ENCODE data around the gene SLC39A10. TPM values are rescaled to one million over a fixed set of nuclear protein-coding genes. Genes with fewer than 3 reads are reported as not detected.

SLC39A10 gene
- total and polyA plus RNA-seq, 2 of the 4 experiments (the other 2 are of a cell fraction), result 17.6 to 64.7 TPM

GRCh38 chr2:195663007-195663406, 6.0 kb downstream of the SLC39A10 start:
- H3K27ac ChIP-seq (ENCODE audit: insufficient read depth, low read length), result no peak overlapping the region
- no peak overlapping the region for H2BK15ac ChIP-seq (ENCODE audit: low read depth, low read length)
- BruUV-seq (replicated peaks), result no TSS peak
- intact Hi-C loops (cut with micrococcal nuclease), result no loop called here
- peaks cover 12% of the 10 kb centered on the region; the same call in 1 of the 2 replicates for H4K20me1 ChIP-seq (ENCODE audit: insufficient read depth, low read length)
- ATAC-seq (ENCODE audit: low read depth), result no peak; the same call in 1 of the 2 replicates
- H3K4me2 ChIP-seq (ENCODE audit: low read depth, low read length), result peak overlapping the region; percentile 26; the same call in 1 of the 2 replicates
- H3K27me3 ChIP-seq (ENCODE audit: control insufficient read depth, insufficient read depth, low read length), result no peaks in the 10 kb centered on the region
- CTCF ChIA-PET, result no interaction called here
- no peak overlapping the region for H2AK9ac ChIP-seq (replicated peaks; ENCODE audit: low read depth, low read length, poor library complexity)
- H3K23ac ChIP-seq (ENCODE audit: low read depth, low read length), result no peak overlapping the region
- no peak overlapping the region for H2BK20ac ChIP-seq (ENCODE audit: low read depth, low read length)
- peak overlapping the region; percentile 24 for H2BK5ac ChIP-seq (ENCODE audit: low read depth, low read length, poor library complexity, severe bottlenecking)
- H3K36me3 ChIP-seq (ENCODE audit: control insufficient read depth, insufficient read depth, low read length), result no peaks in the 10 kb centered on the region
- no peak overlapping the region for H2AFZ ChIP-seq (replicated peaks; ENCODE audit: low read length, poor library complexity)
- H2AK5ac ChIP-seq (ENCODE audit: low read depth, low read length), result no peak overlapping the region
- no peak overlapping the region for H2BK120ac ChIP-seq (ENCODE audit: low read depth, low read length)
- no peak for DNase-seq
- H4K5ac ChIP-seq (ENCODE audit: low read depth, low read length), result no peak overlapping the region
- POLR2A ChIA-PET (ENCODE audit: unreplicated experiment), result no interaction called here
- H3K18ac ChIP-seq (ENCODE audit: low read depth, low read length), result peak overlapping the region; percentile 47; the same call in 1 of the 2 replicates
- 0 out of 4 replicates have a peak overlapping the region, but pooled peaks of 1 of the 2 experiments have one; percentile 14 for H4K8ac ChIP-seq (ENCODE audit: low read depth in 2 of 2, low read length in 2 of 2)
- dilution Hi-C loops (cut with HindIII; ENCODE audit: low sequenced_read_pairs, unreplicated experiment), result no loop called here
- peak overlapping the region; percentile 19; the same call in 1 of the 2 replicates for H3K14ac ChIP-seq (replicated peaks; ENCODE audit: low read depth, low read length)
- H4K91ac ChIP-seq (ENCODE audit: insufficient read depth, low read depth, low read length), result no peak overlapping the region; the same call in 1 of the 2 replicates
- no peak overlapping the region for H3K4ac ChIP-seq (ENCODE audit: low read depth, low read length)
- peaks cover 8% of the 10 kb centered on the region for H3K4me1 ChIP-seq (ENCODE audit: control insufficient read depth, insufficient read depth, low read length)
- no peaks in the 10 kb centered on the region for H3K9me3 ChIP-seq (ENCODE audit: control insufficient read depth, insufficient read depth, low read length)
- H3K9ac ChIP-seq (ENCODE audit: low read depth, low read length), result no peak overlapping the region
- H3K9me1 ChIP-seq (ENCODE audit: insufficient read depth, low read length), result no peaks in the 10 kb centered on the region
- in situ Hi-C loops (cut with MboI; ENCODE audit: low sequenced_read_pairs), result loop anchor here (25.0 kb wide), 2 partner anchors 351 to 674 kb away; no protein-coding TSS in a partner anchor
- TF ChIP-seq, protein P1, sequence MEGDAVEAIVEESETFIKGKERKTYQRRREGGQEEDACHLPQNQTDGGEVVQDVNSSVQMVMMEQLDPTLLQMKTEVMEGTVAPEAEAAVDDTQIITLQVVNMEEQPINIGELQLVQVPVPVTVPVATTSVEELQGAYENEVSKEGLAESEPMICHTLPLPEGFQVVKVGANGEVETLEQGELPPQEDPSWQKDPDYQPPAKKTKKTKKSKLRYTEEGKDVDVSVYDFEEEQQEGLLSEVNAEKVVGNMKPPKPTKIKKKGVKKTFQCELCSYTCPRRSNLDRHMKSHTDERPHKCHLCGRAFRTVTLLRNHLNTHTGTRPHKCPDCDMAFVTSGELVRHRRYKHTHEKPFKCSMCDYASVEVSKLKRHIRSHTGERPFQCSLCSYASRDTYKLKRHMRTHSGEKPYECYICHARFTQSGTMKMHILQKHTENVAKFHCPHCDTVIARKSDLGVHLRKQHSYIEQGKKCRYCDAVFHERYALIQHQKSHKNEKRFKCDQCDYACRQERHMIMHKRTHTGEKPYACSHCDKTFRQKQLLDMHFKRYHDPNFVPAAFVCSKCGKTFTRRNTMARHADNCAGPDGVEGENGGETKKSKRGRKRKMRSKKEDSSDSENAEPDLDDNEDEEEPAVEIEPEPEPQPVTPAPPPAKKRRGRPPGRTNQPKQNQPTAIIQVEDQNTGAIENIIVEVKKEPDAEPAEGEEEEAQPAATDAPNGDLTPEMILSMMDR (conservative IDR thresholded peaks at IDR 0.05; ENCODE audit: low read depth, low read length), result no peak
- no peak for TF ChIP-seq FOS (IDR thresholded peaks at IDR 0.05; ENCODE audit: low read depth, low read length)
- TF ChIP-seq RFX5 (IDR thresholded peaks at IDR 0.05; ENCODE audit: low read depth, low read length), result no peak
- no peak for TF ChIP-seq RAD21 (IDR thresholded peaks at IDR 0.05; ENCODE audit: low read length)
- TF ChIP-seq MXI1 (IDR thresholded peaks at IDR 0.05; ENCODE audit: borderline replicate concordance, low read depth, low read length), result no peak
- no peak for TF ChIP-seq RCOR1 (IDR thresholded peaks at IDR 0.05; ENCODE audit: insufficient replicate concordance, low read length)
- no peak for TF ChIP-seq CHD1 (IDR thresholded peaks at IDR 0.05; ENCODE audit: low read depth, low read length)
- no peak for TF ChIP-seq BHLHE40 (IDR thresholded peaks at IDR 0.05; ENCODE audit: low read depth, low read length)
- TF ChIP-seq SMC3 (IDR thresholded peaks at IDR 0.05; ENCODE audit: low read depth, low read length), result no peak
- TF ChIP-seq ELK1 (IDR thresholded peaks at IDR 0.05; ENCODE audit: borderline replicate concordance, low read depth, low read length), result no peak
- no peak overlapping the region for H3K4me3 ChIP-seq (ENCODE audit: insufficient read depth, low read depth, low read length)
- H3K79me1 ChIP-seq (ENCODE audit: low read depth in 1 of 2, low read length in 2 of 2), result peaks cover 15 to 35% of the 10 kb centered on the region in 2 experiments; a peak in 3 of 4 replicates
- 50% methylated on average over 1 of the region's 3 CpGs; no CpG with 5 or more reads in 1 of the 2 experiments for WGBS, 2 experiments (ENCODE audit: extremely low coverage in 2 of 2, insufficient read length in 1 of 2)
- no peak overlapping the region for H3K56ac ChIP-seq (ENCODE audit: extremely low read depth, insufficient read depth, low read length)

Measured in IMR-90 (cell line).